HepG2 (cell line): ENCODE data around the gene CSTF1. TPM values are rescaled to one million over a fixed set of nuclear protein-coding genes. Genes with fewer than 3 reads are reported as not detected.

Experiments used
- ARNTL ChIP-seq: sonication (generic); formaldehyde crosslinking; IDR thresholded peaks from 2 replicates; pipeline ENCODE4 v1.4.0; 2020; ENCODE audit warnings: mild to moderate bottlenecking, missing genetic modification reagents
- BCL3 ChIP-seq: sonication (generic); formaldehyde crosslinking; IDR thresholded peaks from 2 replicates; pipeline ENCODE4 v1.5.1; 2020; ENCODE audit warnings: mild to moderate bottlenecking, missing genetic modification reagents, moderate library complexity
- HCFC1 ChIP-seq: fragments of 150-350 bp; IDR thresholded peaks from 2 replicates; pipeline ENCODE4 v1.6.1; 2014; ENCODE audit warnings: low read depth, low read length
- HOXA9 ChIP-seq: sonication (generic); formaldehyde crosslinking; IDR thresholded peaks from 2 replicates; pipeline ENCODE4 v1.8.1; 2022; ENCODE audit warnings: missing genetic modification reagents, mild to moderate bottlenecking, moderate library complexity, borderline replicate concordance
- MTF2 ChIP-seq: sonication (generic); formaldehyde crosslinking; IDR thresholded peaks from 2 replicates; pipeline ENCODE4 v1.5.0; 2020; ENCODE audit warnings: missing genetic modification reagents, borderline replicate concordance
- PCBP2 ChIP-seq: fragments of 200-400 bp; formaldehyde crosslinking; optimal IDR thresholded peaks from 2 replicates; pipeline ENCODE3; 2018; ENCODE audit warnings: low read length, low read depth; ENCODE audit not compliant: poor library complexity, severe bottlenecking
- RFX5 ChIP-seq: IDR thresholded peaks from 2 replicates; pipeline ENCODE4 v1.6.1; 2011; ENCODE audit warnings: low read depth, low read length, improper control_type of control experiment
- RFXAP ChIP-seq: sonication (generic); formaldehyde crosslinking; IDR thresholded peaks from 2 replicates; pipeline ENCODE4 v1.4.0; 2020; ENCODE audit warnings: missing genetic modification reagents, borderline replicate concordance
- SCMH1 ChIP-seq: sonication (generic); formaldehyde crosslinking; IDR thresholded peaks from 2 replicates; pipeline ENCODE4 v1.9.0; 2021; ENCODE audit warnings: missing genetic modification reagents, mild to moderate bottlenecking, borderline replicate concordance
- ZMAT5 ChIP-seq: sonication (generic); formaldehyde crosslinking; IDR thresholded peaks from 2 replicates; pipeline ENCODE4 v1.5.0; 2020; ENCODE audit warnings: mild to moderate bottlenecking, low read depth, missing genetic modification reagents, borderline replicate concordance
- ZNF136 ChIP-seq: sonication (generic); formaldehyde crosslinking; IDR thresholded peaks from 2 replicates; pipeline ENCODE4 v1.8.1; 2022; ENCODE audit warnings: low read depth, mild to moderate bottlenecking, moderate library complexity, missing genetic modification reagents
- ZNF160 ChIP-seq: sonication (generic); formaldehyde crosslinking; IDR thresholded peaks from 2 replicates; pipeline ENCODE4 v1.8.0; 2022; ENCODE audit warnings: mild to moderate bottlenecking, inconsistent platforms, missing genetic modification reagents
- ZNF329 ChIP-seq: sonication (generic); formaldehyde crosslinking; IDR thresholded peaks from 2 replicates; pipeline ENCODE4 v1.9.0; 2021; ENCODE audit warnings: low read depth, mild to moderate bottlenecking, missing genetic modification reagents
- ZNF337 ChIP-seq: sonication (generic); formaldehyde crosslinking; IDR thresholded peaks from 2 replicates; pipeline ENCODE4 v1.5.1; 2020; ENCODE audit warnings: missing genetic modification reagents, low read depth, mild to moderate bottlenecking, borderline replicate concordance
- ZNF609 ChIP-seq: sonication (generic); formaldehyde crosslinking; IDR thresholded peaks from 2 replicates; pipeline ENCODE4 v1.4.0; 2020; ENCODE audit warnings: mild to moderate bottlenecking, missing genetic modification reagents, borderline replicate concordance
- ZNF615 ChIP-seq: sonication (generic); formaldehyde crosslinking; IDR thresholded peaks from 2 replicates; pipeline ENCODE4 v1.5.0; 2020; ENCODE audit warnings: mild to moderate bottlenecking, missing genetic modification reagents, borderline replicate concordance
- ZNF619 ChIP-seq: sonication (generic); formaldehyde crosslinking; IDR thresholded peaks from 2 replicates; pipeline ENCODE4 v1.4.0; 2020; ENCODE audit warnings: mild to moderate bottlenecking, missing genetic modification reagents
- ZNF768 ChIP-seq: sonication (generic); formaldehyde crosslinking; IDR thresholded peaks from 2 replicates; pipeline ENCODE4 v1.4.0; 2020; ENCODE audit warnings: missing genetic modification reagents
- polyA plus RNA-seq, 8 experiments: library from polyadenylated mRNA; depleted of rRNA in 3 of 8; stranded (reverse) in 7 of 8; unstranded in 1 of 8; fragments of >200 nt; fragmentation: Illumina TruSeq in 4 of 8; extraction: Trizol in 4 of 8; gene quantifications; 2 replicates each; pipeline versions ENCODE4 v1.2.1 to v1.2.3, GENCODE V29; 2011 to 2016; ENCODE audit warnings: low read depth in 4 of 8, missing spikeins in 1 of 8, mixed read lengths in 1 of 8; ENCODE audit not compliant: insufficient read depth in 1 of 8
- total RNA-seq, 5 experiments: library from RNA; depleted of rRNA; stranded (reverse); fragments of >200 nt; fragmentation: Illumina TruSeq; extraction: Trizol; gene quantifications; 2 replicates each; pipeline ENCODE4 v1.2.3, GENCODE V29; 2016; ENCODE audit warnings: low read depth in 1 of 5

Gene CSTF1
- total and polyA plus RNA-seq, 2 of the 13 experiments (the other 11 are each of a cell fraction or from before 2014, with no cell fraction given): 70.9 to 100 TPM

GRCh38 chr20:56392132-56392880, at the start of gene CSTF1, which contains the start of gene AURKA (continued):
- no peak for TF ChIP-seq ZMAT5 (CRISPR knock-in tag)
- TF ChIP-seq ZNF337 (CRISPR knock-in tag): peak; percentile 96
- TF ChIP-seq MTF2 (CRISPR knock-in tag): peak; percentile 6; the same call in 1 of the 2 replicates
- peak; percentile 96 for TF ChIP-seq ZNF160 (CRISPR knock-in tag)
- TF ChIP-seq ZNF615 (CRISPR knock-in tag): peak; percentile 94
- peak; percentile 88; the same call in 1 of the 2 replicates for TF ChIP-seq BCL3 (CRISPR knock-in tag)
- TF ChIP-seq RFXAP (CRISPR knock-in tag): peak; percentile 98
- TF ChIP-seq ZNF609 (CRISPR knock-in tag): peak; percentile 11; the same call in 1 of the 2 replicates
- TF ChIP-seq RFX5: peak; percentile 83
- peak; percentile 100 for TF ChIP-seq ZNF619 (CRISPR knock-in tag)
- no peak for TF ChIP-seq PCBP2
- TF ChIP-seq ZNF768 (CRISPR knock-in tag): peak; percentile 85
- TF ChIP-seq HCFC1: peak; percentile 89
- TF ChIP-seq HOXA9 (CRISPR knock-in tag): peak; percentile 64; the same call in 1 of the 2 replicates
- TF ChIP-seq ZNF329: peak; percentile 95
- TF ChIP-seq ZNF136 (CRISPR knock-in tag): peak; percentile 91; the same call in 1 of the 2 replicates
- TF ChIP-seq SCMH1 (CRISPR knock-in tag): no peak
- TF ChIP-seq ARNTL (CRISPR knock-in tag): peak; percentile 96
